Smooth muscle cell of trachea (primary cell): ENCODE data around the gene BTC. TPM values are rescaled to one million over a fixed set of nuclear protein-coding genes. Genes with fewer than 3 reads are reported as not detected.

Experiments used
- total RNA-seq: library from RNA; depleted of rRNA; stranded (reverse); fragments of >200 nt; gene quantifications from 2 replicates; pipeline ENCODE4 v1.2.1, GENCODE V29; 2014

The BTC gene
- 0.44 and 1.2 TPM in 2 replicates for total RNA-seq

GRCh38 chr4:74794382-74795010 lies at the start of gene BTC:
Gene BTC (minus strand): TSS chr4:74794523. CDS start chr4:74794325, 198 bp downstream.

Other genes with a start within 250 kb of the BTC start
- 0.17 TPM in 1 of 2 replicates, not detected in the other for gene PARM1, start 138.6 kb upstream of the BTC start, total RNA-seq